Endothelial cell of umbilical vein (primary cell): ENCODE data around the gene ZNF835. TPM values are rescaled to one million over a fixed set of nuclear protein-coding genes. Genes with fewer than 3 reads are reported as not detected.

Source experiments
- BruUV-seq: library from RNA; stranded (reverse); fragments of 400-500 nt; replicated peaks from 2 replicates; lab custom pipeline; 2021; lab: Mats Ljungman, UMichigan
- CTCF ChIA-PET: fragments of 300-600, 350-600 bp; sonication (Branson Sonifier 250); formaldehyde crosslinking; loops from one replicate; lab custom pipeline; 2021; ENCODE audit warnings: antibody characterized with exemption, inconsistent platforms; lab: Charles Lee
- POLR2A ChIA-PET: fragments of 300-600, 350-600 bp; sonication (Branson Sonifier 250); formaldehyde crosslinking; loops from one replicate; lab custom pipeline; 2021; ENCODE audit warnings: antibody characterized with exemption, inconsistent platforms; lab: Charles Lee
- DNase-seq: peaks from one replicate; pipeline ENCODE4 v3.0.0-alpha.2; 2011; ENCODE audit warnings: low read depth, low spot score
- FAIRE-seq: peaks from 2 replicates; lab custom pipeline; 2011; peaks lifted over from hg19 to GRCh38; lab: Jason Lieb, UNC
- H2AFZ ChIP-seq: 2 replicates; pipeline ENCODE4 v1.6.0; 2012; ENCODE audit warnings: low read depth, low read length, control low read depth, inconsistent platforms
- H3K27ac ChIP-seq: 2 replicates; pipeline ENCODE4 v1.5.1; 2011; ENCODE audit warnings: low read depth, mild to moderate bottlenecking, control low read depth, low read length, moderate library complexity; ENCODE audit not compliant: insufficient read depth
- H3K27me3 ChIP-seq, 2 experiments: 2 replicates each; pipeline versions ENCODE4 v1.6.0 to v1.6.1; 2011; ENCODE audit warnings: low read length in 2 of 2, mixed read lengths in 1 of 2; ENCODE audit not compliant: control insufficient read depth in 2 of 2, insufficient read depth in 2 of 2
- H3K36me3 ChIP-seq, 2 experiments: 2 replicates in 1 of 2; 3 replicates in 1 of 2; pipeline ENCODE4 v1.5.1; 2011; ENCODE audit warnings: low read length in 2 of 2, mild to moderate bottlenecking in 1 of 2, moderate library complexity in 1 of 2; ENCODE audit not compliant: control insufficient read depth in 2 of 2, insufficient read depth in 2 of 2; ENCODE audit errors: extremely low read depth in 1 of 2
- H3K4me1 ChIP-seq: 3 replicates; pipeline ENCODE4 v1.5.1; 2011; ENCODE audit warnings: mild to moderate bottlenecking, low read length; ENCODE audit not compliant: control insufficient read depth, insufficient read depth; ENCODE audit errors: extremely low read depth
- H3K4me2 ChIP-seq: 2 replicates; pipeline ENCODE4 v1.6.1; 2011; ENCODE audit warnings: low read length, control low read depth, mixed read lengths; ENCODE audit not compliant: insufficient read depth
- H3K4me3 ChIP-seq, 3 experiments: fragments of 200-600 bp in 1 of 3; sonication (generic), shearing (Covaris generic) in 1 of 3; replicated peaks in 1 of 3; 2 replicates each; pipeline ENCODE4 v1.5.1; 2011 to 2016; ENCODE audit warnings: control low read depth in 3 of 3, low read length in 3 of 3, mild to moderate bottlenecking in 2 of 3, inconsistent platforms in 1 of 3, low read depth in 1 of 3, moderate library complexity in 1 of 3; ENCODE audit not compliant: insufficient read depth in 1 of 3
- H3K79me2 ChIP-seq: 2 replicates; pipeline ENCODE4 v1.6.0; 2012; ENCODE audit warnings: low read length, inconsistent platforms; ENCODE audit not compliant: control insufficient read depth, insufficient read depth
- H3K9ac ChIP-seq: replicated peaks from 2 replicates; pipeline ENCODE3; 2011; ENCODE audit warnings: low read length, control low read depth; ENCODE audit not compliant: insufficient read depth; ENCODE audit errors: extremely low read depth
- H3K9me1 ChIP-seq: replicated peaks from 3 replicates; pipeline ENCODE4 v1.6.0; 2011; ENCODE audit warnings: mild to moderate bottlenecking, low read length; ENCODE audit not compliant: control insufficient read depth, insufficient read depth; ENCODE audit errors: extremely low read depth
- H3K9me3 ChIP-seq: replicated peaks from 2 replicates; pipeline ENCODE4 v1.5.1; 2012; ENCODE audit warnings: low read length, inconsistent platforms; ENCODE audit not compliant: control insufficient read depth, insufficient read depth
- H4K20me1 ChIP-seq: replicated peaks from 2 replicates; pipeline ENCODE3; 2011; ENCODE audit warnings: mild to moderate bottlenecking, low read length; ENCODE audit not compliant: control insufficient read depth, insufficient read depth; ENCODE audit errors: extremely low read depth
- EZH2 ChIP-seq: IDR thresholded peaks from 2 replicates; pipeline ENCODE4 v1.6.1; 2012; ENCODE audit warnings: borderline replicate concordance, low read depth, mild to moderate bottlenecking, moderate library complexity, low read length, inconsistent platforms; ENCODE audit not compliant: severe bottlenecking
- FOS ChIP-seq: IDR thresholded peaks from 2 replicates; pipeline ENCODE4 v1.6.1; 2011; ENCODE audit warnings: mild to moderate bottlenecking, low read length, moderate library complexity, borderline replicate concordance; ENCODE audit not compliant: insufficient read depth
- GATA2 ChIP-seq: IDR thresholded peaks from 2 replicates; pipeline ENCODE4 v1.7.0; 2011; ENCODE audit warnings: low read depth, mild to moderate bottlenecking, moderate library complexity, mixed read lengths, low read length; ENCODE audit not compliant: insufficient read length, insufficient read depth
- JUN ChIP-seq: IDR thresholded peaks from 2 replicates; pipeline ENCODE4 v1.6.1; 2011; ENCODE audit warnings: borderline replicate concordance, low read depth; ENCODE audit not compliant: insufficient read length, insufficient read depth
- MAX ChIP-seq: IDR thresholded peaks from 2 replicates; pipeline ENCODE4 v1.6.1; 2011; ENCODE audit not compliant: insufficient read depth, insufficient read length
- MYC ChIP-seq: IDR thresholded peaks from one replicate; pipeline ENCODE4 v1.6.1; 2011; ENCODE audit warnings: mild to moderate bottlenecking, low read depth, low read length
- POLR2A ChIP-seq: IDR thresholded peaks from 2 replicates; pipeline ENCODE4 v1.6.1; 2012; ENCODE audit warnings: low read depth, mild to moderate bottlenecking, control low read depth, low read length
- POLR2AphosphoS5 ChIP-seq: IDR thresholded peaks from 2 replicates; pipeline ENCODE4 v1.6.1; 2012; ENCODE audit warnings: low read depth, mild to moderate bottlenecking, control low read depth, low read length, moderate library complexity; ENCODE audit not compliant: insufficient read depth
- dilution Hi-C: fragments of 300-500 bp; cut with MboI; formaldehyde crosslinking; loops from one replicate; pipeline ENCODE4 v1.15.0; 2019; ENCODE audit warnings: low sequenced_read_pairs; ENCODE audit not compliant: extremely low pct_ligation_motif_present
- intact Hi-C: fragments of 100-400 bp; cut with micrococcal nuclease; formaldehyde crosslinking; loops from one replicate; pipeline ENCODE4 v1.10.0; 2022
- polyA plus RNA-seq, 4 experiments: library from polyadenylated mRNA; depleted of rRNA in 3 of 4; stranded (reverse) in 3 of 4; unstranded in 1 of 4; fragments of >200 nt; gene quantifications; 2 replicates each; pipeline versions ENCODE4 v1.2.1 to v1.2.3, GENCODE V29; 2011 to 2012; ENCODE audit warnings: missing spikeins in 1 of 4
- total RNA-seq: library from RNA; stranded (reverse); gene quantifications from 2 replicates; pipeline ENCODE4 v1.2.3, GENCODE V29; 2021
- TF ChIP-seq, protein P1 (sequence below), 2 donors: IDR thresholded peaks; 1 replicate in 1 of 2; 2 replicates in 1 of 2; pipeline ENCODE4 v1.5.1; 2011; ENCODE audit warnings: low read length in 2 of 2, mild to moderate bottlenecking in 2 of 2, moderate library complexity in 2 of 2, control low read depth in 1 of 2, inconsistent platforms in 1 of 2, low read depth in 1 of 2; ENCODE audit not compliant: insufficient read depth in 1 of 2; ENCODE audit errors: extremely low read depth in 1 of 2

Gene ZNF835
- total and polyA plus RNA-seq, 2 donors (not counting 3 experiments of a cell fraction or from before 2014, with no cell fraction given), result 0.01 TPM; not detected in 1

DNA sequence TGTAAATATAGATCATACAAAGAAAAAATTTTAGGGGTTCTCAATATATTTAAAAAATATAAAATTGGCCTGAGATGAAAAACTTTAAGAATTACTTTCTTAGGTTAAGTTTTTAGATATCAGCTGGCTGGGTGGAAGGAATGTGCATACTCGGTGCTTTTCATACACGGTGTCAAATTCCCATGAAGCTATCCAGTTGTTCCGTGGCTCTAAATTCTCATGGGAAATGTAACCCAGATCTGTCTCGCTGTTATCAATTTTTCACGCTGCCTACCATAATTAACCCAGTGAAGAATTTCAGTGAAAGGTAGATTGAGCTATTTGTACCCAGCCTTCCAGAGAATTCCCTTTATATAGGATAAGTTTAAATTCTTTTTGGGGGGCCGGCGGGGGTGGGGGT is 11.6 kb upstream of the ZNF835 start:
- no TSS peak for BruUV-seq
- H3K4me2 ChIP-seq, result no peak overlapping the region
- DNase-seq, result no peak
- no peaks in the 10 kb centered on the region for H3K27me3 ChIP-seq
- H3K4me3 ChIP-seq, result no peak overlapping the region
- no peak overlapping the region for H3K27ac ChIP-seq
- dilution Hi-C loops, result no loop called here
- no peaks in the 10 kb centered on the region for H3K4me1 ChIP-seq
- no peaks in the 10 kb centered on the region for H3K79me2 ChIP-seq
- ChIA-PET POLR2A (no interaction called here), CTCF (interaction anchor here (0.6 kb wide), 1 partner anchor 32 kb away, joined by 4 read pairs; no protein-coding TSS in a partner anchor)
- H3K36me3 ChIP-seq, result no peaks in the 10 kb centered on the region
- no peak overlapping the region for H3K9ac ChIP-seq
- peaks cover 5% of the 10 kb centered on the region for H3K9me3 ChIP-seq
- intact Hi-C loops, result no loop called here
- no peak overlapping the region for H2AFZ ChIP-seq
- TF ChIP-seq POLR2AphosphoS5, result no peak
- TF ChIP-seq JUN, result no peak
- TF ChIP-seq FOS, result no peak
- no peak for TF ChIP-seq EZH2
- TF ChIP-seq POLR2A, result no peak
- TF ChIP-seq, protein P1, sequence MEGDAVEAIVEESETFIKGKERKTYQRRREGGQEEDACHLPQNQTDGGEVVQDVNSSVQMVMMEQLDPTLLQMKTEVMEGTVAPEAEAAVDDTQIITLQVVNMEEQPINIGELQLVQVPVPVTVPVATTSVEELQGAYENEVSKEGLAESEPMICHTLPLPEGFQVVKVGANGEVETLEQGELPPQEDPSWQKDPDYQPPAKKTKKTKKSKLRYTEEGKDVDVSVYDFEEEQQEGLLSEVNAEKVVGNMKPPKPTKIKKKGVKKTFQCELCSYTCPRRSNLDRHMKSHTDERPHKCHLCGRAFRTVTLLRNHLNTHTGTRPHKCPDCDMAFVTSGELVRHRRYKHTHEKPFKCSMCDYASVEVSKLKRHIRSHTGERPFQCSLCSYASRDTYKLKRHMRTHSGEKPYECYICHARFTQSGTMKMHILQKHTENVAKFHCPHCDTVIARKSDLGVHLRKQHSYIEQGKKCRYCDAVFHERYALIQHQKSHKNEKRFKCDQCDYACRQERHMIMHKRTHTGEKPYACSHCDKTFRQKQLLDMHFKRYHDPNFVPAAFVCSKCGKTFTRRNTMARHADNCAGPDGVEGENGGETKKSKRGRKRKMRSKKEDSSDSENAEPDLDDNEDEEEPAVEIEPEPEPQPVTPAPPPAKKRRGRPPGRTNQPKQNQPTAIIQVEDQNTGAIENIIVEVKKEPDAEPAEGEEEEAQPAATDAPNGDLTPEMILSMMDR (IDR thresholded peaks at IDR 0.05; ENCODE audit: extremely low read depth in 1 of 2, insufficient read depth in 1 of 2, low read depth in 1 of 2, low read length in 2 of 2), result no peak
- no peak for TF ChIP-seq MAX
- TF ChIP-seq GATA2, result no peak
- no peak for TF ChIP-seq MYC
- no peaks in the 10 kb centered on the region for H3K9me1 ChIP-seq
- no peak for FAIRE-seq
- H4K20me1 ChIP-seq, result no peaks in the 10 kb centered on the region
